Ectodermal cell (in vitro differentiated cells): ENCODE data around the gene GDF7.

Experiments
- H3K27ac ChIP-seq: 2 replicates; pipeline ENCODE4 v1.7.0; 2013; ENCODE audit warnings: mild to moderate bottlenecking, low read depth, low read length; ENCODE audit not compliant: insufficient read depth, poor library complexity, severe bottlenecking
- H3K27me3 ChIP-seq: 2 replicates; pipeline ENCODE4 v1.7.0; 2013; ENCODE audit warnings: mild to moderate bottlenecking, low read length; ENCODE audit not compliant: insufficient read depth, control insufficient read depth, poor library complexity, severe bottlenecking
- H3K36me3 ChIP-seq: one replicate; pipeline ENCODE4 v1.7.0; 2013; ENCODE audit warnings: low read length; ENCODE audit not compliant: control insufficient read depth, insufficient read depth
- H3K4me1 ChIP-seq: one replicate; pipeline ENCODE4 v1.7.0; 2013; ENCODE audit warnings: low read length; ENCODE audit not compliant: control insufficient read depth, insufficient read depth
- H3K4me3 ChIP-seq: 2 replicates; pipeline ENCODE4 v1.7.0; 2013; ENCODE audit warnings: low read depth, low read length, control low read depth; ENCODE audit not compliant: insufficient read depth
- H3K9me3 ChIP-seq: 2 replicates; pipeline ENCODE4 v1.7.0; 2013; ENCODE audit warnings: mild to moderate bottlenecking, low read length, moderate library complexity; ENCODE audit not compliant: control insufficient read depth
- WGBS, 2 experiments: methylation state at CpG; one replicate each; pipeline ENCODE4 v1.1.7; 2013; ENCODE audit warnings: missing lambda C conversion rate in 2 of 2; 5-methylcytosine and 5-hydroxymethylcytosine counted together

Gene GDF7

DNA sequence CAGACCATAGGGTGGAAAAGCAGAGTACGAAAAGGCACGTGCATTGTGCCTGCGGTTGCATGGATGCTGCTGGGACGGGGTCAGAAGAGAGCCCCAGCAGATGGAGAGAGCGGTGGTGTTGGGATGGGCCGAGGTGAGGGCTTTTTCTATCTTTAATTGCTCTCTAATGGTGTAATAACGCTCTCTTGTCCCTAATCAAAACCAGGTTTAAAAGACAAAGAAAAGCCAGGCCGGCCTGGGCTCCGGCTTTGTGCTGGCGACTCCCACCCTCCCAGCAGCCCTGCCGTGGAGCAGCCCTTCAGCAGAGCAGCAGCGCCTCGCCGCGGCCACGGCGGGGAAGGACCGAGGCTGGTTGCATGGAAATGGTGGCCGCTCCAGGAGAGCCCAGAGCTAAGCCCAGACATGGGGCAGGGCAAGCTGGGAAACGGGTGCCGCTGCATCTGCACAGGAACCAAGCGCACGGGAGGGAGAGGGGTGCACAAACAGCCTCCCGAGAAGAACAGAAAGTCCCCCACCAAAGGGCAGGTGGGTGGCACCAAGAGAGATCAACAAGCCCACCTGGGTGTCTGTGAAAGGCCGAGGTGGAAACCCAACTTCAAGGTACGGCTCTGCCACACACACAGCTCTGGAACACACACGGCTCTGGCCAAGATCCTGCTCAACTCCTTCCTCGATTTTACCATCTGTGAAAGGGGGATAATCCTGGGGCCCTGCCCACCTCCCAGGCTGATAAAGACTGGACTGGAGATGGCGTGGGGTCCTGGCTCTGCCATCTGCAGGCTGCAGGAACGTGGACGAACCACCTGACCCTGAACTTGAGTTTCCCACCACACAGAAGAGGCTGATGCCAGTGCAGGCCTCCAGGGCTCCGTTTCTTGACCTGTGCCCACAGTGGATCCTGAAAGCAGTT, 31.0 kb upstream of the GDF7 start:
- 35 to 37% methylated on average over 32 of the region's 32 CpGs for WGBS, 2 experiments
- Histone ChIP-seq H3K36me3 (no peaks in the 10 kb centered on the region), H3K27me3 (no peaks in the 10 kb centered on the region), H3K4me1 (peaks cover 5% of the 10 kb centered on the region), H3K4me3 (no peak overlapping the region), H3K27ac (no peak overlapping the region), H3K9me3 (no peaks in the 10 kb centered on the region)

- 85 to 94% methylated on average over 12 to 13 of the region's 13 CpGs for WGBS, 2 experiments
- no peak overlapping the region for H3K27ac ChIP-seq
- no peak overlapping the region for H3K4me3 ChIP-seq
- H3K9me3 ChIP-seq, result no peaks in the 10 kb centered on the region
- H3K27me3 ChIP-seq, result no peaks in the 10 kb centered on the region
- no peaks in the 10 kb centered on the region for H3K36me3 ChIP-seq
- H3K4me1 ChIP-seq, result peaks cover 5% of the 10 kb centered on the region
These were observed 29.8 kb upstream of the GDF7 start for GRCh38 chr2:20637147-20637546.

DNA sequence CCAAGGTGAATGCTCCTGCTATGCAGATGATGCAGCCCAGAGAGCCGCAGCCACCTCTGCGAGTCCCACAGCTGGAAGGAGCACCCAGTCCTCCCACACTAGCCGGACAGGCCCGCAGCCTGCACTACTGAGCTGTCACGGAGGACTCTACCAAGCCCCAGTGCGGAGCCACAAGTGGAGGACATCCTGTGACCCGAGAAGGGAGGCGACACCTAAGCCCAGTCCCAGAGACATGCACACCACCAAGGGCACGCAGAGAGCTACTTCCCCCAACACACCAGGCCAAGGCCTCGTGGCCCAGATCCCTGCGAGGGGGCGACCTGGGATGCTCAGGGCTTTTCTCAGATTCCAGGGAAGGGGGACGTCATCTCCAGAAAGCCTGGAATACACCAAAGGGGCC, 28.9 kb upstream of the GDF7 start:
- no peaks in the 10 kb centered on the region for H3K27me3 ChIP-seq
- no peaks in the 10 kb centered on the region for H3K36me3 ChIP-seq
- no peak overlapping the region for H3K27ac ChIP-seq
- H3K9me3 ChIP-seq, result no peaks in the 10 kb centered on the region
- WGBS, 2 experiments, result 92 to 94% methylated on average over 13 of the region's 13 CpGs
- peaks cover 5% of the 10 kb centered on the region for H3K4me1 ChIP-seq
- no peak overlapping the region for H3K4me3 ChIP-seq

DNA sequence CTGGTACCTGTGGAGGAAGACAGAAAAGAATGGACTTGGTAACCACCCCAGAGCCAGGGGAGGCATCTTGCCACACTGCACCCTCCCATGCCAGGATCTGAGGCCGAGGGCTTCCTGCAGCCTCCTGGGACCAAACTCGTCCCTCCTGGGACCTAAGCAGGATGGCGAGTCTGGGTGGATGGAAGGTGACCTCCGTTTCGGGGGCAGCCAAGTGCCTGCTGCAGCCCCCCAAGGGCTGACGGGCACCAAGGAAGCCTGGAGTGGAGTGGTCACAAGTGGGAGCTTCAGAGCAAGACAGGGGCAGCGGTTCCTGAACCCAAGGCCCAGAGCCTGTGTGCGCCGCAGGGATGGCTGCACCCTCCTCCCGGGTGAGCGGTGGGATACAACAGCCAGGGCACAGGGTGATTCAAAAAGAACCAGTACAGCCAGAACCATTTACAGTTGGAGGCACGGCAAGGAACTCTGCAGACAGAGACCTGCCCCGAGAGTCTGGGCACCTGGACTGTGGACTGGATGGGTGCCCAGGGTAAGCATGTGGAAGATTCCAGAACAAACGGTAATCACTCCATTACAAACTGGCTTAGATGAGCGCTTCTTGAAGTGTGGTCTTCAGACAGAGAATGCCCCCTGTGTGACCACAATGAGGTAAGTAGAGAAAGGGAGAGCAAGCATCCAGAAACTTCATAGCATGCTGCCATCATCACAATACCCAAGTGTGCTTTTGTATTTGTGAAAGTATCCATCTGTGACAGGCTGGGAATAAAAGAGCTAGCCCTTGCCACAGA, 28.1 kb upstream of the GDF7 start:
- Histone ChIP-seq H3K9me3 (no peaks in the 10 kb centered on the region), H3K4me1 (peaks cover 5% of the 10 kb centered on the region), H3K27me3 (no peaks in the 10 kb centered on the region), H3K4me3 (no peak overlapping the region), H3K27ac (no peak overlapping the region), H3K36me3 (peaks cover 1% of the 10 kb centered on the region)
- 94 to 95% methylated on average over 15 of the region's 15 CpGs for WGBS, 2 experiments

GRCh38 chr2:20640411-20641122, 26.4 kb upstream of the GDF7 start:
- no peaks in the 10 kb centered on the region for H3K27me3 ChIP-seq

GRCh38 chr2:20641123-20641985, 25.6 kb upstream of the GDF7 start:
- peaks cover 3% of the 10 kb centered on the region for H3K36me3 ChIP-seq
- H3K9me3 ChIP-seq, result no peaks in the 10 kb centered on the region
- H3K27ac ChIP-seq, result no peak overlapping the region
- no peaks in the 10 kb centered on the region for H3K27me3 ChIP-seq
- 93 to 94% methylated on average over 23 of the region's 23 CpGs for WGBS, 2 experiments
- no peaks in the 10 kb centered on the region for H3K4me1 ChIP-seq
- H3K4me3 ChIP-seq, result no peak overlapping the region

More at GRCh38 chr2:20640411-20641122, 26.4 kb upstream of the GDF7 start:
- H3K4me3 ChIP-seq, result no peak overlapping the region
- H3K9me3 ChIP-seq, result no peaks in the 10 kb centered on the region
- WGBS, 2 experiments, result 94 to 95% methylated on average over 14 of the region's 14 CpGs
- peaks cover 1% of the 10 kb centered on the region for H3K4me1 ChIP-seq
- H3K36me3 ChIP-seq, result peaks cover 3% of the 10 kb centered on the region
- no peak overlapping the region for H3K27ac ChIP-seq

GRCh38 chr2:20642055-20642971, 24.6 kb upstream of the GDF7 start:
- H3K9me3 ChIP-seq, result no peaks in the 10 kb centered on the region
- no peaks in the 10 kb centered on the region for H3K27me3 ChIP-seq
- H3K4me1 ChIP-seq, result no peaks in the 10 kb centered on the region
- no peak overlapping the region for H3K4me3 ChIP-seq
- WGBS, 2 experiments, result 51 to 53% methylated on average over 26 of the region's 26 CpGs
- H3K36me3 ChIP-seq, result peaks cover 3% of the 10 kb centered on the region
- H3K27ac ChIP-seq, result no peak overlapping the region

DNA sequence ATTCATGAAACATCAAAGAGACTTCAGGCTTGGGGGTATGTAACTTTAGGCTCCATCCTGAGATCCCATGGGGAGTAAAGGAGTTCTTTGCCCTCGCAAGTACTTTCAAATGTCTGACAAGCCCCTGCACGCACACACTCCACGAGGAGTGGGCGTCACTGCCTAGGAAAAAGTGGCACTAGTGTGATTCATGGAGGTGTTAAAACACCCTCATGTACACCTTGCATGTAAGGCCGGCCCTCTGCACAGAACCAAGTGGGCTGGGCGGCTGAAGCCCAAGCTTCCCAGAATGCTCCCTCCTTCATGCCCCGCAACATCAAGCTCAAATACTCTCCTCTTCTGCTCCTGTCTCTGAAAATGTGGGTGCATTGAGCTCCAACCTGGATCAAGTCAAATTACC, 23.9 kb upstream of the GDF7 start:
- Histone ChIP-seq H3K27ac (no peak overlapping the region), H3K27me3 (no peaks in the 10 kb centered on the region), H3K9me3 (no peaks in the 10 kb centered on the region), H3K4me1 (no peaks in the 10 kb centered on the region), H3K4me3 (no peak overlapping the region), H3K36me3 (peaks cover 3% of the 10 kb centered on the region)
- 96% methylated on average over 7 of the region's 7 CpGs for WGBS, 2 experiments

GRCh38 chr2:20643826-20644225, 23.1 kb upstream of the GDF7 start:
- Histone ChIP-seq H3K36me3 (peaks cover 3% of the 10 kb centered on the region), H3K4me1 (no peaks in the 10 kb centered on the region), H3K27ac (no peak overlapping the region), H3K9me3 (no peaks in the 10 kb centered on the region), H3K27me3 (no peaks in the 10 kb centered on the region), H3K4me3 (no peak overlapping the region)
- WGBS, 2 experiments, result 77 to 84% methylated on average over 3 of the region's 3 CpGs
